Vagina (tissue), 2 donors: Measurements from ENCODE around the gene PFKFB2. TPM values are rescaled to one million over a fixed set of nuclear protein-coding genes. Genes with fewer than 3 reads are reported as not detected.

Experiments
- DNase-seq, 2 donors: peaks; one replicate each; pipeline ENCODE4 v3.0.0-alpha.2; 2017; ENCODE audit errors: extremely low spot score in 2 of 2
- H3K27ac ChIP-seq: fragments of 200-600 bp; sonication (generic); one replicate; pipeline ENCODE4 v1.5.1; 2019
- H3K27me3 ChIP-seq: fragments of 200-600 bp; sonication (generic); one replicate; pipeline ENCODE4 v1.5.1; 2019
- H3K36me3 ChIP-seq, 2 donors: fragments of 200-600 bp; sonication (generic); one replicate each; pipeline ENCODE4 v1.5.1; 2017 to 2019
- H3K4me1 ChIP-seq: fragments of 200-600 bp; sonication (generic); one replicate; pipeline ENCODE4 v1.5.1; 2019
- H3K4me3 ChIP-seq, 2 donors: fragments of 200-600 bp; sonication (generic); 1 replicate in 1 of 2; 2 replicates in 1 of 2; pipeline ENCODE4 v1.5.1; 2016 to 2019
- H3K9me3 ChIP-seq: fragments of 200-600 bp; sonication (generic); one replicate; pipeline ENCODE4 v1.5.1; 2019
- CTCF ChIP-seq, 3 experiments: fragments of 450-650 bp in 2 of 3; fragments of 200-600 bp in 1 of 3; sonication (generic) in 1 of 3; IDR thresholded peaks; one replicate each; pipeline ENCODE4 v1.5.1; 2017 to 2019; ENCODE audit warnings: antibody characterized with exemption in 3 of 3, mild to moderate bottlenecking in 2 of 3, moderate library complexity in 2 of 3
- POLR2A ChIP-seq, 2 donors: fragments of 450-650 bp; IDR thresholded peaks; one replicate each; pipeline ENCODE4 v1.6.1; 2017; ENCODE audit warnings: antibody characterized with exemption in 2 of 2, mild to moderate bottlenecking in 2 of 2, moderate library complexity in 2 of 2
- POLR2AphosphoS5 ChIP-seq, 2 donors: sonication (generic); formaldehyde crosslinking; IDR thresholded peaks; one replicate each; pipeline ENCODE4 v1.9.0; 2017; ENCODE audit warnings: antibody characterized with exemption in 2 of 2, mild to moderate bottlenecking in 2 of 2, low read depth in 1 of 2; ENCODE audit not compliant: insufficient read depth in 1 of 2
- intact Hi-C: fragments of 100-400 bp; cut with DNase I; formaldehyde crosslinking; loops from one replicate; pipeline ENCODE4 v1.15.1; 2023
- total RNA-seq: library from RNA; depleted of rRNA; stranded (reverse); fragments of >200 nt; gene quantifications from one replicate; pipeline ENCODE4 v1.2.3, GENCODE V29; 2016

PFKFB2 gene
- total RNA-seq = 6.9 TPM

- peak within 1 kb of the TSS; percentile 92 for H3K27ac ChIP-seq
- no peaks in the 10 kb centered on the region for H3K9me3 ChIP-seq
- peaks cover 0 to 9% of the 10 kb centered on the region in 2 donors for H3K36me3 ChIP-seq
- H3K27me3 ChIP-seq = no peaks in the 10 kb centered on the region
- peak in 1 of 2 donors; percentile 99 for DNase-seq
- peaks cover 31% of the 10 kb centered on the region for H3K4me1 ChIP-seq
- TF ChIP-seq POLR2A (IDR thresholded peaks at IDR 0.05) = peak in 1 of 2 donors; percentile 67
- peak; percentile 92 to 95 for TF ChIP-seq POLR2AphosphoS5 (IDR thresholded peaks at IDR 0.05; ENCODE audit: insufficient read depth in 1 of 2, low read depth in 1 of 2)
- peak in 1 of 3 experiments; percentile 43 for TF ChIP-seq CTCF (IDR thresholded peaks at IDR 0.05)
- intact Hi-C loops = no loop called here
- H3K4me3 ChIP-seq = peak within 1 kb of the TSS; percentile 67 to 68
Measured at GRCh38 chr1:207052911-207053769, at the start of gene PFKFB2. PFKFB2 (plus strand) TSS chr1:207053275; CDS start chr1:207054718, 1,443 bp downstream.

GRCh38 chr1:207004931-207005830 lies 47.9 kb upstream of the PFKFB2 start:
- H3K4me3 ChIP-seq = no peak overlapping the region
- TF ChIP-seq CTCF (IDR thresholded peaks at IDR 0.05) = no peak
- no peaks in the 10 kb centered on the region for H3K27me3 ChIP-seq
- H3K4me1 ChIP-seq = no peaks in the 10 kb centered on the region
- no peaks in the 10 kb centered on the region for H3K9me3 ChIP-seq
- intact Hi-C loops = no loop called here
- H3K27ac ChIP-seq = no peak overlapping the region
- no peak for DNase-seq
- no peaks in the 10 kb centered on the region for H3K36me3 ChIP-seq

GRCh38 chr1:207006083-207006482 lies 47.0 kb upstream of the PFKFB2 start:
- TF ChIP-seq POLR2A (IDR thresholded peaks at IDR 0.05) (no peak), CTCF (IDR thresholded peaks at IDR 0.05) (no peak), POLR2AphosphoS5 (IDR thresholded peaks at IDR 0.05; ENCODE audit: insufficient read depth in 1 of 2, low read depth in 1 of 2) (no peak)
- H3K4me3 ChIP-seq = no peak overlapping the region
- no peaks in the 10 kb centered on the region for H3K27me3 ChIP-seq
- no peak overlapping the region for H3K27ac ChIP-seq
- intact Hi-C loops = no loop called here
- H3K36me3 ChIP-seq = no peaks in the 10 kb centered on the region
- peak in 1 of 2 donors; percentile 60 for DNase-seq
- no peaks in the 10 kb centered on the region for H3K9me3 ChIP-seq
- no peaks in the 10 kb centered on the region for H3K4me1 ChIP-seq

- Histone ChIP-seq H3K27ac (no peak overlapping the region), H3K4me3 (no peak overlapping the region), H3K27me3 (no peaks in the 10 kb centered on the region), H3K9me3 (no peaks in the 10 kb centered on the region), H3K36me3 (no peaks in the 10 kb centered on the region), H3K4me1 (no peaks in the 10 kb centered on the region)
- intact Hi-C loops = no loop called here
- no peak for TF ChIP-seq POLR2A (IDR thresholded peaks at IDR 0.05)
- no peak for TF ChIP-seq POLR2AphosphoS5 (IDR thresholded peaks at IDR 0.05; ENCODE audit: insufficient read depth in 1 of 2, low read depth in 1 of 2)
- TF ChIP-seq CTCF (IDR thresholded peaks at IDR 0.05) = no peak
- no peak for DNase-seq
Measured at GRCh38 chr1:207006914-207007313, 46.2 kb upstream of the PFKFB2 start.
